Gastroesophageal sphincter (tissue), 3 donors: ENCODE measurements around the gene GAREM1.

Experiments used
- EP300 ChIP-seq: sonication (generic); formaldehyde crosslinking; IDR thresholded peaks from one replicate; pipeline ENCODE4 v1.6.1; 2017; ENCODE audit warnings: antibody characterized with exemption, mild to moderate bottlenecking
- POLR2A ChIP-seq, 2 donors: fragments of 450-650 bp; IDR thresholded peaks; one replicate each; pipeline ENCODE4 v1.6.1; 2017; ENCODE audit warnings: antibody characterized with exemption in 2 of 2, mild to moderate bottlenecking in 2 of 2, moderate library complexity in 1 of 2
- POLR2AphosphoS5 ChIP-seq: sonication (generic); formaldehyde crosslinking; IDR thresholded peaks from one replicate; pipeline ENCODE4 v1.6.1; 2017; ENCODE audit warnings: antibody characterized with exemption
- TF ChIP-seq, protein P1 (sequence below), 4 experiments: fragments of 200-600 bp in 2 of 4; fragments of 450-650 bp in 2 of 4; sonication (generic) in 1 of 4; IDR thresholded peaks; one replicate each; pipeline ENCODE4 v1.5.1; 2017 to 2019; ENCODE audit warnings: antibody characterized with exemption in 4 of 4, mild to moderate bottlenecking in 2 of 4, moderate library complexity in 2 of 4

GRCh38 chr18:32216390-32216789 lies 254.3 kb downstream of the GAREM1 start:
- TF ChIP-seq, protein P1, sequence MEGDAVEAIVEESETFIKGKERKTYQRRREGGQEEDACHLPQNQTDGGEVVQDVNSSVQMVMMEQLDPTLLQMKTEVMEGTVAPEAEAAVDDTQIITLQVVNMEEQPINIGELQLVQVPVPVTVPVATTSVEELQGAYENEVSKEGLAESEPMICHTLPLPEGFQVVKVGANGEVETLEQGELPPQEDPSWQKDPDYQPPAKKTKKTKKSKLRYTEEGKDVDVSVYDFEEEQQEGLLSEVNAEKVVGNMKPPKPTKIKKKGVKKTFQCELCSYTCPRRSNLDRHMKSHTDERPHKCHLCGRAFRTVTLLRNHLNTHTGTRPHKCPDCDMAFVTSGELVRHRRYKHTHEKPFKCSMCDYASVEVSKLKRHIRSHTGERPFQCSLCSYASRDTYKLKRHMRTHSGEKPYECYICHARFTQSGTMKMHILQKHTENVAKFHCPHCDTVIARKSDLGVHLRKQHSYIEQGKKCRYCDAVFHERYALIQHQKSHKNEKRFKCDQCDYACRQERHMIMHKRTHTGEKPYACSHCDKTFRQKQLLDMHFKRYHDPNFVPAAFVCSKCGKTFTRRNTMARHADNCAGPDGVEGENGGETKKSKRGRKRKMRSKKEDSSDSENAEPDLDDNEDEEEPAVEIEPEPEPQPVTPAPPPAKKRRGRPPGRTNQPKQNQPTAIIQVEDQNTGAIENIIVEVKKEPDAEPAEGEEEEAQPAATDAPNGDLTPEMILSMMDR (IDR thresholded peaks at IDR 0.05), result no peak
- TF ChIP-seq POLR2AphosphoS5 (no peak), POLR2A (IDR thresholded peaks at IDR 0.05) (no peak), EP300 (no peak)
